Measurements from ENCODE around the gene SEMA3E.

Gene SEMA3E

DNA sequence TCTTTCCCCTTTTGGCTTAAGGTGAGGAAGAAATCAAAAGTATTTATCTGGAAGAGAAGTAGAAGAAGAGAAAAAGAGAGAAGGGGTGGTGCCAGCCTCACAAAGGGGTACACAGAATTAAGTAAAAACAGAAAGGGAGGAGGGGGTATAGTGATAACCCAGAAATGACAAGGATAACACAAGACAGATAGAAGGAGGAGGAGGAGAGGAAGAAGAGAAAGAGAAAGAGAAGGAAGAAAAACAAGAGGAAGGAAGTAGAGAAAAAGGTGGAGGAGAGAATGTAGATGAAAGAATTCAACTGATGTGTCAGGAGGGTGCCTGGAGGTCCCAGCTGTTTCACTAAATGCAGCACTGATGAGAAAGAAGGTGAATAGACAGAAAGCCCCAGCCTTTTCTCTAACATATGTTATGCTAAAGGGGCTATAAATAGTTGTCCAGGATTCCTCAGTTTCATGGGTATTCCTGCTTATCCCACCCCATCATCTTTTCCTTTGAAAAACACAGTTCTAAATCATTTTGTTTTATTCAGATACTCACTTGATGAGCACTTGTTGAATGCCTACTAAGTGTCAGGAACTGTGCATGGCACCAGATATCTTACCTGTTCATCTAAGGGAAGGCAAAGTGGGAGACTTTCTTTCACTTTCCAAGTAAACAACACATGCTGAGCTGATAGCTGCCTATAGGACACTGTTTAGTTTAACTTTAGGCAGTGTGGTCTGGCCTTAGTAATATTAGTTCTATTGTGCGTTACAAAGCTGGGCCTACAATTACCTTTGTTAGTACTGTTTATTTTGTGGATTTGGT lies 8.0 kb downstream of the SEMA3E start:
- no peak for DNase-seq

DNA sequence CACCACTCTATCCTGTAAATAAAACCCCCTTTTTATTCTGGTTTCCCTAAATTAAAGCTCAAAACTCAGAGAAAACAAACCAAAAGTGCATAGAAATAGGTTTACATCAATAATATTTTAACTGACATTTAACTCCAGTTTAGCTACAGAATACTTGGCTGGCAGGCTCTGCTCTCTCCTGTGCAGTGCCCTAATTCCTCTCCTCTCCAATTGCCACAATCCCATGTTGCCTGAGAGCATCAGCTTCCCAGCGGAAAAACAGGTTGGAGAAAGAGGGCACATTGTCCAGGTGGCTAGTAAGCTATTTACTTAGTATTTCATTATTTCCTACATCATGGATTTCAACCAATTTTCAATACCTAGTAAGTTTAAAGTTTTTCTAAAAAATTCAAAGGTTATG lies 8.7 kb downstream of the SEMA3E start:
- DNase-seq, result no peak

- no peak for DNase-seq
Measured at GRCh38 chr7:83633516-83633915, 15.4 kb downstream of the SEMA3E start.

- no peak for DNase-seq
Measured at GRCh38 chr7:83629117-83629880, 19.6 kb downstream of the SEMA3E start.

- no peak for DNase-seq
Measured at GRCh38 chr7:83617858-83618257, 31.1 kb downstream of the SEMA3E start.

DNA sequence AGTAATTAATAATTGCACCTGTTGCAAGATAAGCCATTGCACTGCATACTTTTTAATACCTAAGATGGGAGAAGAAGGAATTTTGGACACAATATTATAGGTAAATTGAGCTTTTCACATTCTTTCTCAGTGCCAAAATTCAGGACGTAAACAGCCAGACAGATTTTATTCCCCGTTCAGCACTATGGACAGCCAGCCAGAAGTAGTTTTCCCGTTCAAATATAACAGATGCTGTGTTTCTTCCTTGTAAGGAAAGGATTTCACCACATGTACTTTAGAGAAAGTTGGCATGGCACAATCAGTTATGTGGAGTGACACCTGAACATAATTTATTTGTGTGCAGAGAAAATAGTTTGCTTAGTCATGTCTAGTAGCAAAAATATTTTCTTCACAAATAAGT lies 34.8 kb downstream of the SEMA3E start:
- DNase-seq, result no peak

- DNase-seq, result no peak
Measured at GRCh38 chr7:83613232-83613631, 35.7 kb downstream of the SEMA3E start.

- DNase-seq, result no peak
Measured at GRCh38 chr7:83611776-83612175, 37.2 kb downstream of the SEMA3E start.

GRCh38 chr7:83610649-83611304 lies 38.2 kb downstream of the SEMA3E start:
- no peak for DNase-seq

GRCh38 chr7:83608716-83609115 lies 40.2 kb downstream of the SEMA3E start:
- no peak for DNase-seq

- no peak for DNase-seq
Measured at GRCh38 chr7:83603649-83604048, 45.3 kb downstream of the SEMA3E start.

- DNase-seq, result no peak
Measured at GRCh38 chr7:83599131-83599530, 49.8 kb downstream of the SEMA3E start.

DNA sequence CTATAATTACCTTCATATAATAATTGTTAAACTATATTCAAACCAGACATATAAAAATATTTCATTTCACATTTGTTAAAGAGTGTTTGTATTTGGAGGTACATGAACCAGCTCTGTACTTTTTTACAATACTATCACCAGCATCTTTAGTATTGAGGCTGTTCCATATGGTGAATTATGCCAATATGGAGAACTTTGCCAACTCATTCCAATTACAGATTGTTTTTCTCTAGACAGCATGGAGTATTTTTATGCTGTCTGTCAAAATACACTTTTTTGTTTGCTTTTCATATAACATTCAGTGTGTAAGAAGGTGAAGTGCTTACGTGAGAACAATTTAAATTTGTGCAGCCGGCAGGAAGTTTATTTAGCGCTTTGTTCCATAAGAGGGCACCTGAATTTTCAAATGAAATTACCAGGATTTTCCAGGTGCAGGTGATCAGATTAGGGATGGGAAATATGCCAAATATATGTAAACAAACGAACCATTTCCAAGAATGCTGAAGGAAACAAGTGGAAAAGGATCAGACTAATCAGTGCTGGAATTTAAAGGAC lies 54.9 kb downstream of the SEMA3E start:
- no peak for DNase-seq

DNA sequence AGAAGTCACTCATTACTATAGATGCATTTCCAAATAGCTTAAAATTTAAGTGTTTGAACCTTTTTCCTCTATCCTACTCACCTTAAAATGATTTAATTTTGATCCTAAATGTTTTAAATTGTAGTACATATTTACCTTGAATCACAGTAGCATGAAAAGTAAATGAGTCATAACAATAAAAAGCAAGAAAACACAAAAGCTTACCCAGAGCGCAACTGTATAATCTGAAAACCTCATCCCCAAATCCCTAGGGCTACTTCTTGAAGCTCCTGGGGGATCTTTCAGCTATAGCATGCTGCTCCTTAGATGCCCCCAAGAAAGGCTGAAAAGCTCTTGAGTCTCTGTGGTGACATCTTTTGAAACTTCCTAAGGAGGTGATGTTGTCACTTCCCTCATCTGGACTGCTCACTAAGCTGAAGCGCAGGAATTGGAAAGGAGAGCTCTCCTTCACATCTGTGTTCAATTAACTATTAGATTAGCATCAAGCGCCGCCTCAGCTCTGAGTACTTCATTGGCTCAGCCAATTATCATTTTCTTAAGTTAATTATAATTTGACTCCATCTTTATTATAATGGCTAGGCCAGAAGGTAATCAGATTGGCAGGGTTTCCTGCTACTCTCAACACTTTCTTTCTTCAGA lies 60.2 kb downstream of the SEMA3E start:
- peak; percentile 15 to 65 for DNase-seq

DNA sequence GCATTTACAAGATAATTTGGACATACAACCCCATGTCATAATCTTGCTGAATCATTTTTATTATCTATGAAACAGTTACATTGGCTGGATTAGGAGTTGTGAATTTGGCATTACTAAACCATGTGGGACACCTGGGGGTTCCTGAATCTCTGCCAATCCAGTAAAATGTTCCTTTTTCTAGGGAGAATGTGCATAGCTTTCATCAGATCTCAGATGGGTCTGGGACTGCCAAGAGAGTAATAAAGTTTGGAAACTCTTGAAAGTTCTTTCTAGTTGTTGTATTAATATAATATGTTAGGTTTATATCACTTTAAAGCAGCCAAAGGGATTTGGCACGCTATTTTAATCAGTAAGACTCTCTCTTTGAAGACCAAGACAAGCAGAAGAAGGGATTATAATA lies 62.7 kb downstream of the SEMA3E start:
- DNase-seq, result no peak

DNA sequence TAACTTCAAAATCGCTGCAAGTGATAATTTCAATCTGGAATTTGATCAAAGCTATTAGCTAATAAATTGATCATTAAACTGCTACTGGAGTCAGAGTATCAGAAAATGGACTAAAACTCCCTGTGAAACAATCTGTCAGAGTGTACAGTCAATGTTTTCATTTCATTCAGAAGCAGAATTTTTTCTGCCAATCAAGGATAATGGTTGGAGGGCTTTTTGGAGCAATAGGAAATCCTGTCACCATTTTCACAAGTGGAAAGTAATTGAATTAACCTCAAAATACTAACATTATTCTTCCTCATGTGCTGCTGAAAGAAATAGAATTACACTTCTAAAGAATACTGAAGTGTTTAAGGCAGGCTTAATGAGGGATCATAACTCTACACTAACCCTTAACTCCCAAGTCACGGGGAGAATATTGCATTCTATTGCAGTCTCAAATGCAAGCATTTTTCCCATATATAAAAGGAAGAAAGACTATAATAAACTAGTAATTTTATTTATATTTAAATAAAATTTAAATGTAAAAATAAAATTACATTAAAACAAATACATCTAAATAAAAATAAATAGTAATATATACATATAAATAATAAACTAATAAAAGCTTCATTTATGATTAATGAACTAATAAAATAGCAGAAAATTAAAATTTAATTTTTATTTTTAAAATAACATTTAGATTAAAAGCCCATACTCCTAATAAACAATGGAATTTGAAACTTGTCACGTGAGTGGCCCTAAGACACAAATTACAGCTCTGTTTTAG lies 67.1 kb downstream of the SEMA3E start:
- no peak for DNase-seq

DNA sequence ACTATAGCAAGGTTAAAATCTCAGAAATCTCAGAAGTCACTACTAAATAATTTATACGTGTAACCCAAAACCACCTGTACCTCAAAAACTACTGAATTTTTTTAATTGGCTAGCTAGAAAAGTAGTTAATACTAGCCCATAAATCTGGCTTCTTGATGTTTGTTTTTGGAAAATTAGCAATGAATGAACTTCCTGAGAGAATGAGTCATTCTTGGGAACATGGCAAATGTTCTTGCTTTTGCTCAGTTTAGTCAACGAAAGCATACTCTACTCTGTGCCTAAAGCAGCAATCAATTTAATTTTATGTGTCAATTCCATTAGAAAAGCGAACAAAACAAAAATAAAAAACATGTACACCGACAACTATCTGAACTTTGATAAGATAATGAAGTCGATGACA lies 69.2 kb downstream of the SEMA3E start:
- DNase-seq, result no peak

DNA sequence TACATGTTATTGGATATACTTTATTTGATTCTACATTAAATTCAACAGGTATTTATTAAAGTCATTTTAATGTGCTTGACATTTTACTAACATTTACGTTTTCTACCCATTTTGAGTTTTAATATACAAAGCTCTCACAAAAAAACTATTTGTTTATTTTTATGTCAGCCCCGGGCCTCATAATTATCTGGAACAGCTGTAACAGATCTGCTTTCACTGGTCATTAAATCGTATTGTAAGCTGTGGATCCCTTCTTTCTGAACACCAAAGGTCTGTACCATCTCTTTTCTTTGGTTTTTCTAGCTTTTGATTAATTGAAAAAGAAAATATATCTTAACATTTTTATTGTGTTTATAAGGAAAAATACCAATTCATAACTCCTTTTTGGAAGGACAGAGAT lies 73.5 kb downstream of the SEMA3E start:
- DNase-seq, result no peak

DNA sequence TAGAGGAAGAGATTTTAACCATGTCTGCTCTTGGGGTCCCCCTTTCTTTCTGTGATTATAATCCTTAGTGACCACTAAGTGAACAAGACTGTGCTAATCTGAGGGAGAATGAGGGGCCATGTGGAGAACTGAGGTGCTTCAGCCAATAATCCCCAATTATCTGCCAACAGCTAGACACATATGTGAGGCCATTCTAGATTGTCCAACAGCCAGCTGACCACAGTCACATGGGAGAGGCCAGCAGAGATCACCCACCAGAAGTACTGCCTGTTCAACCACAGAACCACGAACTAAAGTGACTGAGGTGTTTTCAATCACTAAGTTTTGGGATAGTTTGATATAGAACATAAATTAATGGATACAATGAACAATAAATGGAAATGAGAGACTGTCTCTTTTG lies 74.3 kb downstream of the SEMA3E start:
- peak in 1 of 2 experiments; percentile 1 for DNase-seq

- DNase-seq, result no peak
Measured at GRCh38 chr7:83562960-83563359, 86.0 kb downstream of the SEMA3E start.

- DNase-seq, result no peak
Measured at GRCh38 chr7:83562289-83562688, 86.7 kb downstream of the SEMA3E start.

- no peak for DNase-seq
Measured at GRCh38 chr7:83559887-83560286, 89.1 kb downstream of the SEMA3E start.

All from NCI-H524 (cell line).